HepG2 (cell line): Measurements from ENCODE around the gene DLG4. TPM values are rescaled to one million over a fixed set of nuclear protein-coding genes. Genes with fewer than 3 reads are reported as not detected.
A peak's percentile ranks its signal among the peaks of the same experiment; 100 is the strongest.

Experiments
- ATAC-seq: fragments of 200-7000 bp; cut with Tn5 transposase; 3 replicates; pipeline ENCODE4 v1.9.1; 2020; ENCODE audit warnings: mild to moderate bottlenecking, moderate library complexity
- BruUV-seq: library from RNA; stranded (reverse); fragments of 400-500 nt; replicated peaks from 2 replicates; lab custom pipeline; 2021; lab: Mats Ljungman, UMichigan
- CTCF ChIA-PET: fragments of 300-600 bp; formaldehyde crosslinking; extraction: SDS; loops from one replicate; lab custom pipeline; 2021; ENCODE audit warnings: low total read pairs, inconsistent platforms, low intra/inter-chr PET ratio; lab: Yijun Ruan, JAX
- POLR2A ChIA-PET: fragments of 350-600 bp; sonication (Branson Sonifier 250); formaldehyde crosslinking; loops from one replicate; lab custom pipeline; 2020; ENCODE audit warnings: antibody characterized with exemption, inconsistent platforms; lab: Yijun Ruan, JAX
- DNase-seq: peaks from one replicate; pipeline ENCODE4 v3.0.0-alpha.2; 2015; ENCODE audit warnings: low spot score
- FAIRE-seq: peaks from 3 replicates; lab custom pipeline; 2011; peaks lifted over from hg19 to GRCh38; lab: Jason Lieb, UNC
- H2AFZ ChIP-seq: one replicate; pipeline ENCODE4 v1.6.1; 2011; ENCODE audit warnings: low read length, inconsistent platforms
- H3K27ac ChIP-seq: fragments of 300-600 bp; 3 replicates; pipeline ENCODE4 v1.8.0; 2011; ENCODE audit warnings: mixed run types, mild to moderate bottlenecking, mixed read lengths, low read length, inconsistent platforms; ENCODE audit not compliant: insufficient read depth; ENCODE audit errors: extremely low read length
- H3K27me3 ChIP-seq, 2 experiments: fragments of 200-600 bp in 1 of 2; 2 replicates in 1 of 2; 3 replicates in 1 of 2; pipeline versions ENCODE4 v1.6.0 to v1.8.0; 2011; ENCODE audit warnings: low read length in 2 of 2, mild to moderate bottlenecking in 2 of 2, moderate library complexity in 2 of 2, inconsistent platforms in 1 of 2; ENCODE audit not compliant: insufficient read depth in 2 of 2, control insufficient read depth in 1 of 2
- H3K36me3 ChIP-seq, 2 experiments: fragments of 200-600 bp in 1 of 2; replicated peaks in 1 of 2; 2 replicates in 1 of 2; 3 replicates in 1 of 2; pipeline versions ENCODE4 v1.5.1 to v1.8.0; 2011; ENCODE audit warnings: low read length in 2 of 2, inconsistent platforms in 1 of 2; ENCODE audit not compliant: insufficient read depth in 2 of 2, control insufficient read depth in 1 of 2
- H3K4me1 ChIP-seq: 2 replicates; pipeline ENCODE4 v1.5.1; 2012; ENCODE audit warnings: low read length, inconsistent platforms; ENCODE audit not compliant: insufficient read depth
- H3K4me2 ChIP-seq: 2 replicates; pipeline ENCODE4 v1.6.0; 2011; ENCODE audit warnings: low read depth, low read length, inconsistent platforms
- H3K4me3 ChIP-seq, 3 experiments: fragments of 200-600 bp in 1 of 3; sonication (generic), shearing (Covaris generic) in 1 of 3; replicated peaks in 1 of 3; 2 replicates each; pipeline ENCODE4 v1.5.1; 2011 to 2016; ENCODE audit warnings: low read length in 3 of 3, inconsistent platforms in 2 of 3, low read depth in 2 of 3, mild to moderate bottlenecking in 2 of 3, control low read depth in 1 of 3, mixed read lengths in 1 of 3; ENCODE audit not compliant: insufficient read depth in 1 of 3
- H3K79me2 ChIP-seq: one replicate; pipeline ENCODE4 v1.6.1; 2011; ENCODE audit warnings: low read length, inconsistent platforms; ENCODE audit not compliant: insufficient read depth
- H3K9ac ChIP-seq: 2 replicates; pipeline ENCODE4 v1.6.0; 2011; ENCODE audit warnings: mild to moderate bottlenecking, low read depth, low read length, inconsistent platforms; ENCODE audit not compliant: insufficient read depth
- H3K9me3 ChIP-seq: 2 replicates; pipeline ENCODE4 v1.5.1; 2012; ENCODE audit warnings: mild to moderate bottlenecking, low read length
- H4K20me1 ChIP-seq: 2 replicates; pipeline ENCODE4 v1.6.0; 2011; ENCODE audit warnings: inconsistent platforms, mild to moderate bottlenecking, low read length, moderate library complexity; ENCODE audit not compliant: insufficient read depth
- FOXC1 ChIP-seq: sonication (generic); formaldehyde crosslinking; IDR thresholded peaks from 2 replicates; pipeline ENCODE4 v1.8.0; 2022; ENCODE audit warnings: mild to moderate bottlenecking, missing genetic modification reagents, borderline replicate concordance
- NFATC3 ChIP-seq: sonication (generic); formaldehyde crosslinking; IDR thresholded peaks from 2 replicates; pipeline ENCODE4 v1.5.1; 2020; ENCODE audit warnings: mild to moderate bottlenecking, missing genetic modification reagents
- NONO ChIP-seq, 2 experiments: fragments of 450-650 bp in 1 of 2; sonication (generic) in 1 of 2; formaldehyde crosslinking in 1 of 2; IDR thresholded peaks in 1 of 2; conservative IDR thresholded peaks in 1 of 2; 2 replicates each; pipeline versions ENCODE4 v1.6.1 to v1.8.0; 2017 to 2022; ENCODE audit warnings: mild to moderate bottlenecking in 1 of 2, missing genetic modification reagents in 1 of 2, moderate library complexity in 1 of 2
- TRIM22 ChIP-seq: fragments of 450-650 bp; IDR thresholded peaks from 2 replicates; pipeline ENCODE4 v1.6.1; 2017
- YEATS2 ChIP-seq: sonication (generic); formaldehyde crosslinking; IDR thresholded peaks from 2 replicates; pipeline ENCODE4 v1.4.0; 2020; ENCODE audit warnings: missing genetic modification reagents, borderline replicate concordance
- ZKSCAN8 ChIP-seq: IDR thresholded peaks from 2 replicates; pipeline ENCODE4 v1.6.1; 2016; ENCODE audit warnings: borderline replicate concordance, missing genetic modification reagents, missing compliant biosample characterization
- ZNF556 ChIP-seq: sonication (generic); formaldehyde crosslinking; IDR thresholded peaks from 2 replicates; pipeline ENCODE4 v1.4.0; 2020; ENCODE audit warnings: mild to moderate bottlenecking, missing genetic modification reagents, borderline replicate concordance
- ZNF687 ChIP-seq: sonication (generic); formaldehyde crosslinking; IDR thresholded peaks from 2 replicates; pipeline ENCODE4 v1.5.1; 2020; ENCODE audit warnings: mild to moderate bottlenecking, missing genetic modification reagents, moderate library complexity
- ZNF7 ChIP-seq: IDR thresholded peaks from 2 replicates; pipeline ENCODE4 v1.6.1; 2016; ENCODE audit warnings: missing biosample characterization, missing genetic modification reagents
- WGBS: methylation state at CpG from one replicate; pipeline ENCODE4 v1.1.6; 2017; ENCODE audit warnings: low lambda C conversion rate; 5-methylcytosine and 5-hydroxymethylcytosine counted together
- in situ Hi-C: cut with HindIII; loops from 2 replicates; pipeline ENCODE4 v1.10.0; 2017; ENCODE audit warnings: low pct_unique_long_range_greater_than_20kb; ENCODE audit not compliant: extremely low pct_ligation_motif_present
- intact Hi-C: fragments of 100-400 bp; cut with micrococcal nuclease; formaldehyde crosslinking; loops from one replicate; pipeline ENCODE4 v1.10.0; 2022; ENCODE audit not compliant: unreplicated experiment
- polyA plus RNA-seq, 8 experiments: library from polyadenylated mRNA; depleted of rRNA in 3 of 8; stranded (reverse) in 7 of 8; unstranded in 1 of 8; fragments of >200 nt; fragmentation: Illumina TruSeq in 4 of 8; extraction: Trizol in 4 of 8; gene quantifications; 2 replicates each; pipeline versions ENCODE4 v1.2.1 to v1.2.3, GENCODE V29; 2011 to 2016; ENCODE audit warnings: low read depth in 4 of 8, missing spikeins in 1 of 8, mixed read lengths in 1 of 8; ENCODE audit not compliant: insufficient read depth in 1 of 8
- total RNA-seq, 5 experiments: library from RNA; depleted of rRNA; stranded (reverse); fragments of >200 nt; fragmentation: Illumina TruSeq; extraction: Trizol; gene quantifications; 2 replicates each; pipeline ENCODE4 v1.2.3, GENCODE V29; 2016; ENCODE audit warnings: low read depth in 1 of 5

DLG4 gene
- total and polyA plus RNA-seq, 2 of the 13 experiments (the other 11 are each of a cell fraction or from before 2014, with no cell fraction given) = 0.71 to 4.3 TPM

GRCh38 chr17:7263801-7264078, 44.1 kb upstream of the DLG4 start:
- WGBS = 85% methylated on average over 4 of the region's 4 CpGs
- H3K36me3 ChIP-seq = no peaks in the 10 kb centered on the region
- no peaks in the 10 kb centered on the region for H3K9me3 ChIP-seq
- ChIA-PET CTCF (no interaction called here), POLR2A (interaction anchor here (0.8 to 3.2 kb wide), 6 partner anchors 10 to 140 kb away, joined by 3 to 26 read pairs (median 10); partner anchors contain the start of genes CTDNEP1, DVL2, ELP5 and GABARAP)
- in situ Hi-C loops = no loop called here
- H3K27me3 ChIP-seq = no peaks in the 10 kb centered on the region
- ATAC-seq (no peak), DNase-seq (no peak), FAIRE-seq (no peak)
- peaks cover 59% of the 10 kb centered on the region for H3K4me1 ChIP-seq
- H3K4me3 ChIP-seq = no peak overlapping the region
- peak overlapping the region; percentile 64 for H3K27ac ChIP-seq
- H3K79me2 ChIP-seq = no peaks in the 10 kb centered on the region
- no peak overlapping the region for H3K4me2 ChIP-seq
- TF ChIP-seq NONO (IDR thresholded peaks at IDR 0.05) = no peak
- no peak for TF ChIP-seq NONO (CRISPR knock-in tag; conservative IDR thresholded peaks at IDR 0.05)
- no peak for TF ChIP-seq ZNF556 (CRISPR knock-in tag)
- TF ChIP-seq FOXC1 (CRISPR knock-in tag) = 0 out of 2 replicates have a peak, but pooled peaks have one; percentile 1
- no peak for TF ChIP-seq NFATC3 (CRISPR knock-in tag)
- TF ChIP-seq YEATS2 (CRISPR knock-in tag) = no peak
- TF ChIP-seq ZKSCAN8 (CRISPR knock-in tag) = no peak
- no peaks in the 10 kb centered on the region for H4K20me1 ChIP-seq
- no peak overlapping the region for H2AFZ ChIP-seq
- BruUV-seq = no TSS peak
- H3K9ac ChIP-seq = no peak overlapping the region
- intact Hi-C loops = no loop called here

GRCh38 chr17:7262935-7263800, 43.5 kb upstream of the DLG4 start:
- ChIA-PET POLR2A (interaction anchor here (0.8 to 3.2 kb wide), 4 partner anchors 9 to 29 kb away, joined by 3 to 18 read pairs (median 10); partner anchors contain the start of genes CTDNEP1, DVL2, ELP5 and SLC2A4), CTCF (no interaction called here)
- no peaks in the 10 kb centered on the region for H3K36me3 ChIP-seq
- intact Hi-C loops (no loop called here), in situ Hi-C loops (no loop called here)
- H3K4me1 ChIP-seq = peaks cover 63% of the 10 kb centered on the region
- no peak overlapping the region for H3K9ac ChIP-seq
- no peak overlapping the region for H2AFZ ChIP-seq
- WGBS = 87% methylated on average over 26 of the region's 26 CpGs
- no TSS peak for BruUV-seq
- DNase-seq (no peak), ATAC-seq (no peak), FAIRE-seq (no peak)
- no peaks in the 10 kb centered on the region for H3K27me3 ChIP-seq
- no peak overlapping the region for H3K27ac ChIP-seq
- no peaks in the 10 kb centered on the region for H4K20me1 ChIP-seq
- H3K9me3 ChIP-seq = no peaks in the 10 kb centered on the region
- no peak overlapping the region for H3K4me2 ChIP-seq
- no peaks in the 10 kb centered on the region for H3K79me2 ChIP-seq
- no peak overlapping the region for H3K4me3 ChIP-seq
- TF ChIP-seq ZNF7 (no peak), TRIM22 (no peak), ZNF687 (0 out of 2 replicates have a peak, but pooled peaks have one; percentile 4)
